HG02885 (cell line): ENCODE results near the gene KCNMA1.
A peak's percentile ranks its signal among the peaks of the same experiment; 100 is the strongest.

Experiments used
- ATAC-seq: cut with Tn5 transposase; IDR thresholded peaks from one replicate; pipeline ENCODE4 v1.9.1; 2021; ENCODE audit warnings: mild to moderate bottlenecking; ENCODE audit not compliant: unreplicated experiment, poor library complexity

The KCNMA1 gene

GRCh38 chr10:77244746-77245145 lies 392.9 kb downstream of the KCNMA1 start:
- ATAC-seq: no peak

GRCh38 chr10:77244286-77244685 lies 393.3 kb downstream of the KCNMA1 start:
- no peak for ATAC-seq

GRCh38 chr10:77241350-77241725 lies 396.3 kb downstream of the KCNMA1 start:
- ATAC-seq: no peak

GRCh38 chr10:77240706-77241349 lies 396.8 kb downstream of the KCNMA1 start:
- no peak for ATAC-seq

- ATAC-seq: no peak
Measured at GRCh38 chr10:77240041-77240652, 397.5 kb downstream of the KCNMA1 start.

GRCh38 chr10:77237120-77237519 lies 400.5 kb downstream of the KCNMA1 start:
- no peak for ATAC-seq

GRCh38 chr10:77236700-77237099 lies 400.9 kb downstream of the KCNMA1 start:
- no peak for ATAC-seq

GRCh38 chr10:77236029-77236428 lies 401.6 kb downstream of the KCNMA1 start:
- ATAC-seq: no peak

- no peak for ATAC-seq
Measured at GRCh38 chr10:77234599-77234998, 403.0 kb downstream of the KCNMA1 start.

- ATAC-seq: no peak
Measured at GRCh38 chr10:77233466-77233865, 404.1 kb downstream of the KCNMA1 start.

- peak; percentile 41 for ATAC-seq
Measured at GRCh38 chr10:77231884-77232610, 405.6 kb downstream of the KCNMA1 start.

- ATAC-seq: no peak
Measured at GRCh38 chr10:77231375-77231774, 406.2 kb downstream of the KCNMA1 start.

- ATAC-seq: no peak
Measured at GRCh38 chr10:77230194-77230593, 407.4 kb downstream of the KCNMA1 start.

GRCh38 chr10:77229704-77230103 lies 407.9 kb downstream of the KCNMA1 start:
- ATAC-seq: no peak

- ATAC-seq: no peak
Measured at GRCh38 chr10:77228559-77228958, 409.0 kb downstream of the KCNMA1 start.

- ATAC-seq: no peak
Measured at GRCh38 chr10:77226853-77227565, 410.6 kb downstream of the KCNMA1 start.

- no peak for ATAC-seq
Measured at GRCh38 chr10:77226452-77226851, 411.2 kb downstream of the KCNMA1 start.

GRCh38 chr10:77226020-77226419 lies 411.6 kb downstream of the KCNMA1 start:
- no peak for ATAC-seq

GRCh38 chr10:77223526-77224460 lies 413.8 kb downstream of the KCNMA1 start:
- ATAC-seq: no peak

- no peak for ATAC-seq
Measured at GRCh38 chr10:77220150-77220549, 417.5 kb downstream of the KCNMA1 start.
